ENCODE results near the gene DNAJC16. TPM values are rescaled to one million over a fixed set of nuclear protein-coding genes. Genes with fewer than 3 reads are reported as not detected.

The DNAJC16 gene
- total and polyA plus RNA-seq, 2 of the 13 experiments (the other 11 are each of a cell fraction or from before 2014, with no cell fraction given) = 11.4 to 15.4 TPM

DNA sequence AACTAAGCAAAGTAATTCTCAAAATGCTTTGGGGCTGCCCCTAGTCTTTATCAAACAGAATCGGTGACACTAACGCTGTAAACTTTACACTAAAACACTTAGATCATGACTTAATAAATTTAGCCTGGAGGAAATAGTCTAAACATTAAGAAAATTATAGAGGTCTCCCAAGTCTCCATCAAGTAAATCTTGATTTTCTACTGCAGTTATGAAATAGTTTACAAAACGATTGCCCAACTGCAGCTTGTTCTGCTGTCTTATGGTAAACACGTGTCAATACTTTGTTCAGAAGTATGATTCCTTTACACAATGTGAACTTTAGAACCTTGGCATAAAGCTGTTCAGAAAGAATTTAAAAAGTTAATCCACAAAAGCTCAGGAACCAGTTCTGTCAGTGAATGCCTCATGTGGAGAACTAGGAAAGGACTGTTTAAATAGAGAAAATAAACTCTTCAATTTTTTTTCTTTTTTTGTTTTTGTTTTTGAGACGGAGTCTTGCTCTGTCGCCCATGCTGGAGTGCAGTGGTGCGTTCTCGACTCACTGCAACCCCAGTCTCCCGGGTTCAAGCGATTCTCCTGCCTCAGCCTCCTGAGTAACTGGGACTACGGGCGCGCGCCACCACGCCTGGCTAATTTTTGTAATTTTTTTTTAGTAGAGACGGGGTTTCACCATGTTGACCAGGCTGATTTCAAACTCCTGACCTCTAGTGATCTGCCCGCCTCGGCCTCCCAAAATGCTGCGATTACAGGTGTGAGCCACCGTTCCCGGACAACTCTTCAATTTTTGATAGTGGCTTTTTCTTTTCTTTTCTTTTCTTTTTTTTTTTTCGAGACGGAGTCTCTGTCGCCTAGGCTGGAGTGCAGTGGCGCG is 92.2 kb downstream of the DNAJC16 start (continued):
- TF ChIP-seq ZNF264 (CRISPR knock-in tag; IDR thresholded peaks at IDR 0.05) (no peak), YEATS2 (CRISPR knock-in tag; IDR thresholded peaks at IDR 0.05; ENCODE audit: borderline replicate concordance) (peak; percentile 57; the same call in 1 of the 2 replicates), DNMT3B (CRISPR knock-in tag; conservative IDR thresholded peaks at IDR 0.05) (peak; percentile 31; the same call in 1 of the 2 replicates), ZNF652 (CRISPR knock-in tag; IDR thresholded peaks at IDR 0.05; ENCODE audit: borderline replicate concordance, low read depth) (peak; percentile 59; the same call in 1 of the 2 replicates), RBM39 (IDR thresholded peaks at IDR 0.05; ENCODE audit: low read depth, low read length, poor library complexity, severe bottlenecking) (no peak), REXO4 (CRISPR knock-in tag; IDR thresholded peaks at IDR 0.05; ENCODE audit: borderline replicate concordance) (no peak), JARID2 (CRISPR knock-in tag; IDR thresholded peaks at IDR 0.05; ENCODE audit: insufficient replicate concordance) (no peak), ZNF768 (CRISPR knock-in tag; IDR thresholded peaks at IDR 0.05) (no peak), ZNF605 (CRISPR knock-in tag; IDR thresholded peaks at IDR 0.05) (no peak), NCOA1 (CRISPR knock-in tag; IDR thresholded peaks at IDR 0.05) (no peak), SIN3B (IDR thresholded peaks at IDR 0.05; ENCODE audit: low read length) (no peak), CEBPB (IDR thresholded peaks at IDR 0.05; ENCODE audit: borderline replicate concordance, low read depth, low read length) (peak; percentile 99), ZNF790 (CRISPR knock-in tag; IDR thresholded peaks at IDR 0.05; ENCODE audit: borderline replicate concordance) (no peak), KLF12 (CRISPR knock-in tag; IDR thresholded peaks at IDR 0.05; ENCODE audit: borderline replicate concordance) (no peak), ZNF296 (CRISPR knock-in tag; conservative IDR thresholded peaks at IDR 0.05) (no peak), DMAP1 (CRISPR knock-in tag; IDR thresholded peaks at IDR 0.05) (peak; percentile 90), GTF2F1 (IDR thresholded peaks at IDR 0.05; ENCODE audit: low read length) (no peak), TCF7 (IDR thresholded peaks at IDR 0.05; ENCODE audit: low read depth) (peak; percentile 64), ZC3H4 (CRISPR knock-in tag; IDR thresholded peaks at IDR 0.05; ENCODE audit: borderline replicate concordance) (no peak), ZNF468 (CRISPR knock-in tag; IDR thresholded peaks at IDR 0.05) (no peak), PPARG (CRISPR knock-in tag; conservative IDR thresholded peaks at IDR 0.05) (peak; percentile 72), GZF1 (CRISPR knock-in tag; IDR thresholded peaks at IDR 0.05) (no peak), RBAK (CRISPR knock-in tag; IDR thresholded peaks at IDR 0.05) (no peak), MED8 (CRISPR knock-in tag; IDR thresholded peaks at IDR 0.05; ENCODE audit: insufficient replicate concordance) (peak; percentile 28), HMGA1 (CRISPR knock-in tag; conservative IDR thresholded peaks at IDR 0.05) (no peak), HNRNPLL (IDR thresholded peaks at IDR 0.05; ENCODE audit: low read depth, low read length, poor library complexity, severe bottlenecking) (no peak), ZNF674 (CRISPR knock-in tag; IDR thresholded peaks at IDR 0.05; ENCODE audit: low read depth) (no peak)
- TF ChIP-seq, protein P1, sequence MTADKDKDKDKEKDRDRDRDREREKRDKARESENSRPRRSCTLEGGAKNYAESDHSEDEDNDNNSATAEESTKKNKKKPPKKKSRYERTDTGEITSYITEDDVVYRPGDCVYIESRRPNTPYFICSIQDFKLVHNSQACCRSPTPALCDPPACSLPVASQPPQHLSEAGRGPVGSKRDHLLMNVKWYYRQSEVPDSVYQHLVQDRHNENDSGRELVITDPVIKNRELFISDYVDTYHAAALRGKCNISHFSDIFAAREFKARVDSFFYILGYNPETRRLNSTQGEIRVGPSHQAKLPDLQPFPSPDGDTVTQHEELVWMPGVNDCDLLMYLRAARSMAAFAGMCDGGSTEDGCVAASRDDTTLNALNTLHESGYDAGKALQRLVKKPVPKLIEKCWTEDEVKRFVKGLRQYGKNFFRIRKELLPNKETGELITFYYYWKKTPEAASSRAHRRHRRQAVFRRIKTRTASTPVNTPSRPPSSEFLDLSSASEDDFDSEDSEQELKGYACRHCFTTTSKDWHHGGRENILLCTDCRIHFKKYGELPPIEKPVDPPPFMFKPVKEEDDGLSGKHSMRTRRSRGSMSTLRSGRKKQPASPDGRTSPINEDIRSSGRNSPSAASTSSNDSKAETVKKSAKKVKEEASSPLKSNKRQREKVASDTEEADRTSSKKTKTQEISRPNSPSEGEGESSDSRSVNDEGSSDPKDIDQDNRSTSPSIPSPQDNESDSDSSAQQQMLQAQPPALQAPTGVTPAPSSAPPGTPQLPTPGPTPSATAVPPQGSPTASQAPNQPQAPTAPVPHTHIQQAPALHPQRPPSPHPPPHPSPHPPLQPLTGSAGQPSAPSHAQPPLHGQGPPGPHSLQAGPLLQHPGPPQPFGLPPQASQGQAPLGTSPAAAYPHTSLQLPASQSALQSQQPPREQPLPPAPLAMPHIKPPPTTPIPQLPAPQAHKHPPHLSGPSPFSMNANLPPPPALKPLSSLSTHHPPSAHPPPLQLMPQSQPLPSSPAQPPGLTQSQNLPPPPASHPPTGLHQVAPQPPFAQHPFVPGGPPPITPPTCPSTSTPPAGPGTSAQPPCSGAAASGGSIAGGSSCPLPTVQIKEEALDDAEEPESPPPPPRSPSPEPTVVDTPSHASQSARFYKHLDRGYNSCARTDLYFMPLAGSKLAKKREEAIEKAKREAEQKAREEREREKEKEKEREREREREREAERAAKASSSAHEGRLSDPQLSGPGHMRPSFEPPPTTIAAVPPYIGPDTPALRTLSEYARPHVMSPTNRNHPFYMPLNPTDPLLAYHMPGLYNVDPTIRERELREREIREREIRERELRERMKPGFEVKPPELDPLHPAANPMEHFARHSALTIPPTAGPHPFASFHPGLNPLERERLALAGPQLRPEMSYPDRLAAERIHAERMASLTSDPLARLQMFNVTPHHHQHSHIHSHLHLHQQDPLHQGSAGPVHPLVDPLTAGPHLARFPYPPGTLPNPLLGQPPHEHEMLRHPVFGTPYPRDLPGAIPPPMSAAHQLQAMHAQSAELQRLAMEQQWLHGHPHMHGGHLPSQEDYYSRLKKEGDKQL (CRISPR knock-in tag; IDR thresholded peaks at IDR 0.05; ENCODE audit: low read depth) = peak; percentile 79

All from HepG2 (cell line).